GM23338 (cell line): ENCODE measurements around the gene MARCHF10. TPM values are rescaled to one million over a fixed set of nuclear protein-coding genes. Genes with fewer than 3 reads are reported as not detected.

ENCODE experiments used
- ATAC-seq: fragments of 200-7000 bp; cut with Tn5 transposase; 3 replicates; pipeline ENCODE4 v1.9.1; 2020
- DNase-seq: peaks from one replicate; pipeline ENCODE4 v3.0.0-alpha.2; 2015; ENCODE audit warnings: low spot score
- H2AFZ ChIP-seq: fragments of 200-600 bp; sonication (generic); 2 replicates; pipeline ENCODE4 v1.8.0; 2016; ENCODE audit warnings: antibody characterized with exemption, mild to moderate bottlenecking, moderate library complexity
- H3F3A ChIP-seq: fragments of 200-600 bp; sonication (generic); replicated peaks from 2 replicates; pipeline ENCODE4 v1.8.0; 2017; ENCODE audit warnings: antibody characterized with exemption, mixed run types, low read depth
- H3K27ac ChIP-seq: fragments of 200-600 bp; sonication (generic); 2 replicates; pipeline ENCODE4 v1.6.1; 2016; ENCODE audit warnings: low read depth
- H3K27me3 ChIP-seq: fragments of 200-600 bp; sonication (generic); 2 replicates; pipeline ENCODE4 v1.8.0; 2016; ENCODE audit warnings: mild to moderate bottlenecking, mixed run types, moderate library complexity; ENCODE audit not compliant: insufficient read depth
- H3K36me3 ChIP-seq: fragments of 200-600 bp; sonication (generic); 2 replicates; pipeline ENCODE4 v1.8.0; 2016; ENCODE audit warnings: mild to moderate bottlenecking; ENCODE audit not compliant: insufficient read depth
- H3K4me1 ChIP-seq: fragments of 200-600 bp; sonication (generic); 2 replicates; pipeline ENCODE4 v1.8.0; 2016; ENCODE audit warnings: mild to moderate bottlenecking, moderate library complexity; ENCODE audit not compliant: insufficient read depth
- H3K4me2 ChIP-seq: fragments of 200-600 bp; sonication (generic); 2 replicates; pipeline ENCODE4 v1.7.1; 2017; ENCODE audit warnings: mixed run types
- H3K4me3 ChIP-seq: fragments of 200-600 bp; sonication (generic); 2 replicates; pipeline ENCODE4 v1.6.1; 2016; ENCODE audit warnings: mixed run types
- H3K79me2 ChIP-seq: fragments of 200-600 bp; sonication (generic); replicated peaks from 2 replicates; pipeline ENCODE4 v1.8.0; 2017; ENCODE audit warnings: mild to moderate bottlenecking; ENCODE audit not compliant: insufficient read depth
- H3K9me2 ChIP-seq: fragments of 200-600 bp; sonication (generic); 2 replicates; pipeline ENCODE4 v1.8.0; 2017; ENCODE audit not compliant: insufficient read depth
- H4K20me1 ChIP-seq: fragments of 200-600 bp; sonication (generic); replicated peaks from 2 replicates; pipeline ENCODE4 v1.8.0; 2017; ENCODE audit warnings: mild to moderate bottlenecking; ENCODE audit not compliant: insufficient read depth
- H3K27ac Mint-ChIP-seq: 2 replicates; pipeline ENCODE4 v1.8.0; 2020; ENCODE audit warnings: inconsistent platforms, mild to moderate bottlenecking, moderate library complexity, mixed read lengths
- H3K27me3 Mint-ChIP-seq: 3 replicates; pipeline ENCODE4 v1.8.0; 2022; ENCODE audit warnings: low read depth, mild to moderate bottlenecking, moderate library complexity, mixed read lengths, inconsistent platforms; ENCODE audit not compliant: insufficient read depth, poor library complexity
- H3K36me3 Mint-ChIP-seq: 3 replicates; pipeline ENCODE4 v1.8.0; 2021; ENCODE audit warnings: low read depth, mild to moderate bottlenecking, inconsistent platforms, moderate library complexity, mixed read lengths
- H3K4me1 Mint-ChIP-seq: 3 replicates; pipeline ENCODE4 v1.8.0; 2020; ENCODE audit warnings: mild to moderate bottlenecking, inconsistent platforms, mixed read lengths
- H3K4me3 Mint-ChIP-seq: 3 replicates; pipeline ENCODE4 v1.8.0; 2021; ENCODE audit warnings: moderate library complexity, mild to moderate bottlenecking, inconsistent platforms, mixed read lengths
- H3K9me3 Mint-ChIP-seq: 3 replicates; pipeline ENCODE4 v1.8.0; 2020; ENCODE audit warnings: moderate library complexity, mild to moderate bottlenecking, inconsistent platforms, mixed read lengths
- CREB1 ChIP-seq: fragments of 250-450 bp; sonication (Bioruptor Pico); IDR thresholded peaks from 2 replicates; pipeline ENCODE4 v1.5.0; 2020; ENCODE audit warnings: low read depth, mild to moderate bottlenecking, moderate library complexity
- EZH2phosphoT487 ChIP-seq: fragments of 200-600 bp; sonication (generic); IDR thresholded peaks from one replicate; pipeline ENCODE4 v1.8.1; 2018; ENCODE audit warnings: antibody characterized with exemption; ENCODE audit not compliant: unreplicated experiment
- NANOG ChIP-seq: IDR thresholded peaks from 2 replicates; pipeline ENCODE4 v1.6.1; 2016; ENCODE audit warnings: antibody characterized with exemption, borderline replicate concordance
- REST ChIP-seq: IDR thresholded peaks from one replicate; pipeline ENCODE4 v1.6.1; 2018; ENCODE audit warnings: antibody characterized with exemption; ENCODE audit not compliant: unreplicated experiment
- STAT1 ChIP-seq: IDR thresholded peaks from one replicate; pipeline ENCODE4 v1.6.1; 2016; ENCODE audit warnings: antibody characterized with exemption; ENCODE audit not compliant: unreplicated experiment
- ZNF331 ChIP-seq: fragments of 250-450 bp; sonication (Bioruptor Pico); IDR thresholded peaks from 2 replicates; pipeline ENCODE4 v1.5.0; 2020; ENCODE audit warnings: low read depth, mild to moderate bottlenecking, moderate library complexity
- polyA plus RNA-seq: library from polyadenylated mRNA; unstranded; fragments of >200 nt; fragmentation: Nextera tagmentation; extraction: Ambion mirVana; gene quantifications from 2 replicates; pipeline ENCODE4 v1.2.1, GENCODE V29; 2016
- total RNA-seq: library from RNA; depleted of rRNA; stranded (reverse); fragments of >200 nt; shearing (Covaris generic); gene quantifications from 2 replicates; pipeline ENCODE4 v1.2.3, GENCODE V29; 2014
- TF ChIP-seq, protein P1 (sequence below): fragments of 250-450 bp; sonication (Bioruptor Pico); IDR thresholded peaks from 2 replicates; pipeline ENCODE4 v1.5.0; 2020; ENCODE audit warnings: mild to moderate bottlenecking, moderate library complexity

The MARCHF10 gene
- total and polyA plus RNA-seq, 2 experiments from 2014 or later, result 0.50 TPM; not detected in 1

GRCh38 chr17:62808576-62808970, 459 bp upstream of the MARCHF10 start (continued):
- TF ChIP-seq, protein P1, sequence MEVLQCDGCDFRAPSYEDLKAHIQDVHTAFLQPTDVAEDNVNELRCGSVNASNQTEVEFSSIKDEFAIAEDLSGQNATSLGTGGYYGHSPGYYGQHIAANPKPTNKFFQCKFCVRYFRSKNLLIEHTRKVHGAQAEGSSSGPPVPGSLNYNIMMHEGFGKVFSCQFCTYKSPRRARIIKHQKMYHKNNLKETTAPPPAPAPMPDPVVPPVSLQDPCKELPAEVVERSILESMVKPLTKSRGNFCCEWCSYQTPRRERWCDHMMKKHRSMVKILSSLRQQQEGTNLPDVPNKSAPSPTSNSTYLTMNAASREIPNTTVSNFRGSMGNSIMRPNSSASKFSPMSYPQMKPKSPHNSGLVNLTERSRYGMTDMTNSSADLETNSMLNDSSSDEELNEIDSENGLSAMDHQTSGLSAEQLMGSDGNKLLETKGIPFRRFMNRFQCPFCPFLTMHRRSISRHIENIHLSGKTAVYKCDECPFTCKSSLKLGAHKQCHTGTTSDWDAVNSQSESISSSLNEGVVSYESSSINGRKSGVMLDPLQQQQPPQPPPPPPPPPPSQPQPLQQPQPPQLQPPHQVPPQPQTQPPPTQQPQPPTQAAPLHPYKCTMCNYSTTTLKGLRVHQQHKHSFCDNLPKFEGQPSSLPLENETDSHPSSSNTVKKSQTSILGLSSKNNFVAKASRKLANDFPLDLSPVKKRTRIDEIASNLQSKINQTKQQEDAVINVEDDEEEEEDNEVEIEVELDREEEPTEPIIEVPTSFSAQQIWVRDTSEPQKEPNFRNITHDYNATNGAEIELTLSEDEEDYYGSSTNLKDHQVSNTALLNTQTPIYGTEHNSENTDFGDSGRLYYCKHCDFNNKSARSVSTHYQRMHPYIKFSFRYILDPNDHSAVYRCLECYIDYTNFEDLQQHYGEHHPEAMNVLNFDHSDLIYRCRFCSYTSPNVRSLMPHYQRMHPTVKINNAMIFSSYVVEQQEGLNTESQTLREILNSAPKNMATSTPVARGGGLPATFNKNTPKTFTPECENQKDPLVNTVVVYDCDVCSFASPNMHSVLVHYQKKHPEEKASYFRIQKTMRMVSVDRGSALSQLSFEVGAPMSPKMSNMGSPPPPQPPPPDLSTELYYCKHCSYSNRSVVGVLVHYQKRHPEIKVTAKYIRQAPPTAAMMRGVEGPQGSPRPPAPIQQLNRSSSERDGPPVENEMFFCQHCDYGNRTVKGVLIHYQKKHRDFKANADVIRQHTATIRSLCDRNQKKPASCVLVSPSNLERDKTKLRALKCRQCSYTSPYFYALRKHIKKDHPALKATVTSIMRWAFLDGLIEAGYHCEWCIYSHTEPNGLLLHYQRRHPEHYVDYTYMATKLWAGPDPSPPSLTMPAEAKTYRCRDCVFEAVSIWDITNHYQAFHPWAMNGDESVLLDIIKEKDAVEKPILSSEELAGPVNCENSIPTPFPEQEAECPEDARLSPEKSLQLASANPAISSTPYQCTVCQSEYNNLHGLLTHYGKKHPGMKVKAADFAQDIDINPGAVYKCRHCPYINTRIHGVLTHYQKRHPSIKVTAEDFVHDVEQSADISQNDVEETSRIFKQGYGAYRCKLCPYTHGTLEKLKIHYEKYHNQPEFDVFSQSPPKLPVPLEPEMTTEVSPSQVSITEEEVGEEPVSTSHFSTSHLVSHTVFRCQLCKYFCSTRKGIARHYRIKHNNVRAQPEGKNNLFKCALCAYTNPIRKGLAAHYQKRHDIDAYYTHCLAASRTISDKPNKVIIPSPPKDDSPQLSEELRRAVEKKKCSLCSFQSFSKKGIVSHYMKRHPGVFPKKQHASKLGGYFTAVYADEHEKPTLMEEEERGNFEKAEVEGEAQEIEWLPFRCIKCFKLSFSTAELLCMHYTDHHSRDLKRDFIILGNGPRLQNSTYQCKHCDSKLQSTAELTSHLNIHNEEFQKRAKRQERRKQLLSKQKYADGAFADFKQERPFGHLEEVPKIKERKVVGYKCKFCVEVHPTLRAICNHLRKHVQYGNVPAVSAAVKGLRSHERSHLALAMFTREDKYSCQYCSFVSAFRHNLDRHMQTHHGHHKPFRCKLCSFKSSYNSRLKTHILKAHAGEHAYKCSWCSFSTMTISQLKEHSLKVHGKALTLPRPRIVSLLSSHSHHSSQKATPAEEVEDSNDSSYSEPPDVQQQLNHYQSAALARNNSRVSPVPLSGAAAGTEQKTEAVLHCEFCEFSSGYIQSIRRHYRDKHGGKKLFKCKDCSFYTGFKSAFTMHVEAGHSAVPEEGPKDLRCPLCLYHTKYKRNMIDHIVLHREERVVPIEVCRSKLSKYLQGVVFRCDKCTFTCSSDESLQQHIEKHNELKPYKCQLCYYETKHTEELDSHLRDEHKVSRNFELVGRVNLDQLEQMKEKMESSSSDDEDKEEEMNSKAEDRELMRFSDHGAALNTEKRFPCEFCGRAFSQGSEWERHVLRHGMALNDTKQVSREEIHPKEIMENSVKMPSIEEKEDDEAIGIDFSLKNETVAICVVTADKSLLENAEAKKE (CRISPR knock-in tag), result no peak
- TF ChIP-seq STAT1, result no peak
- no peak for TF ChIP-seq CREB1 (CRISPR knock-in tag)
- no peak for TF ChIP-seq NANOG

- H3K79me2 ChIP-seq, result no peaks in the 10 kb centered on the region
- H3K36me3 Mint-ChIP-seq, result no peaks in the 10 kb centered on the region
- H3K4me1 Mint-ChIP-seq, result peaks cover 26% of the 10 kb centered on the region
- ATAC-seq (no peak), DNase-seq (no peak)
- peaks cover 9% of the 10 kb centered on the region for H3K4me1 ChIP-seq
- no peak overlapping the region for H3K27ac Mint-ChIP-seq
- H3K4me3 ChIP-seq, result no peak overlapping the region
- H3K9me3 Mint-ChIP-seq, result no peaks in the 10 kb centered on the region
- H3F3A ChIP-seq, result peaks cover 7% of the 10 kb centered on the region; the same call in 1 of the 2 replicates
- H3K36me3 ChIP-seq, result no peaks in the 10 kb centered on the region
- no peak overlapping the region for H3K4me3 Mint-ChIP-seq
- H3K4me2 ChIP-seq, result no peak overlapping the region
- H3K27ac ChIP-seq, result no peak overlapping the region
- H3K27me3 ChIP-seq, result no peaks in the 10 kb centered on the region
- H3K27me3 Mint-ChIP-seq, result peaks cover 5% of the 10 kb centered on the region
- H3K9me2 ChIP-seq, result no peaks in the 10 kb centered on the region
- H4K20me1 ChIP-seq, result no peaks in the 10 kb centered on the region
- H2AFZ ChIP-seq, result no peak overlapping the region
- TF ChIP-seq ZNF331 (CRISPR knock-in tag), result no peak
- TF ChIP-seq REST, result no peak
- no peak for TF ChIP-seq STAT1
- TF ChIP-seq EZH2phosphoT487, result no peak
- no peak for TF ChIP-seq CREB1 (CRISPR knock-in tag)
These were observed 2.9 kb downstream of the MARCHF10 start for GRCh38 chr17:62805234-62805633.
